ENCODE measurements around the gene MFAP2.

Gene MFAP2

GRCh38 chr1:17023573-17023972 is 43.2 kb upstream of the MFAP2 start:
- TF ChIP-seq, protein P1, sequence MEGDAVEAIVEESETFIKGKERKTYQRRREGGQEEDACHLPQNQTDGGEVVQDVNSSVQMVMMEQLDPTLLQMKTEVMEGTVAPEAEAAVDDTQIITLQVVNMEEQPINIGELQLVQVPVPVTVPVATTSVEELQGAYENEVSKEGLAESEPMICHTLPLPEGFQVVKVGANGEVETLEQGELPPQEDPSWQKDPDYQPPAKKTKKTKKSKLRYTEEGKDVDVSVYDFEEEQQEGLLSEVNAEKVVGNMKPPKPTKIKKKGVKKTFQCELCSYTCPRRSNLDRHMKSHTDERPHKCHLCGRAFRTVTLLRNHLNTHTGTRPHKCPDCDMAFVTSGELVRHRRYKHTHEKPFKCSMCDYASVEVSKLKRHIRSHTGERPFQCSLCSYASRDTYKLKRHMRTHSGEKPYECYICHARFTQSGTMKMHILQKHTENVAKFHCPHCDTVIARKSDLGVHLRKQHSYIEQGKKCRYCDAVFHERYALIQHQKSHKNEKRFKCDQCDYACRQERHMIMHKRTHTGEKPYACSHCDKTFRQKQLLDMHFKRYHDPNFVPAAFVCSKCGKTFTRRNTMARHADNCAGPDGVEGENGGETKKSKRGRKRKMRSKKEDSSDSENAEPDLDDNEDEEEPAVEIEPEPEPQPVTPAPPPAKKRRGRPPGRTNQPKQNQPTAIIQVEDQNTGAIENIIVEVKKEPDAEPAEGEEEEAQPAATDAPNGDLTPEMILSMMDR (IDR thresholded peaks at IDR 0.05; ENCODE audit: low read depth, low read length, missing control alignments) = no peak
- in situ Hi-C loops (cut with HindIII; ENCODE audit: low sequenced_read_pairs) = no loop called here
- DNase-seq (ENCODE audit: low read depth) = no peak
- no peak overlapping the region for H3K4me3 ChIP-seq (ENCODE audit: low read depth, low read length)

GRCh38 chr1:17023102-17023501 is 42.7 kb upstream of the MFAP2 start:
- no peak for DNase-seq (ENCODE audit: low read depth)
- TF ChIP-seq, protein P1 (IDR thresholded peaks at IDR 0.05; ENCODE audit: low read depth, low read length, missing control alignments) = no peak
- H3K4me3 ChIP-seq (ENCODE audit: low read depth, low read length) = no peak overlapping the region
- in situ Hi-C loops (cut with HindIII; ENCODE audit: low sequenced_read_pairs) = no loop called here

DNA sequence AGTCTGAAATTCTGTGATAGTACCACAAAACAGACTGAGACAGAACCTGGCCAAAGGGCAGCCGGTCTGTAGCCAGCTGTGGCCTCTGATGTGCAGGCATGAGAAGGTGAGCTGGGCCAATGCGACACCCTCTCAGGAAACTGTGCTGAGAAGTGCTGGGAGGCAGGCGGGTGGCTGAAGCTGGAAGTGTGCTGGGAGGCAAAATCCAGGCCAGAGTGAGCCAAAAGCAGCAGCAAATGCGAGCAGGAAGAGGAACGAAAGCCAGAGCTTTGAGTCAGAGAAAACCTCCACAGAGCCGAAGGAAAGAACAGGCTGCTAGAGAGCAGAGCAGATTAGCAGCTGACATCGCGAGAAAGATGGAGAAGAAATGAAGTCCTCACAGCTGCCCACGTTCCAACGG is 41.5 kb upstream of the MFAP2 start:
- TF ChIP-seq, protein P1 (IDR thresholded peaks at IDR 0.05; ENCODE audit: low read depth, low read length, missing control alignments) = no peak
- DNase-seq (ENCODE audit: low read depth) = no peak
- H3K4me3 ChIP-seq (ENCODE audit: low read depth, low read length) = no peak overlapping the region
- in situ Hi-C loops (cut with HindIII; ENCODE audit: low sequenced_read_pairs) = no loop called here

GRCh38 chr1:17020502-17020901 is 40.1 kb upstream of the MFAP2 start:
- no peak for DNase-seq (ENCODE audit: low read depth)
- in situ Hi-C loops (cut with HindIII; ENCODE audit: low sequenced_read_pairs) = no loop called here

DNA sequence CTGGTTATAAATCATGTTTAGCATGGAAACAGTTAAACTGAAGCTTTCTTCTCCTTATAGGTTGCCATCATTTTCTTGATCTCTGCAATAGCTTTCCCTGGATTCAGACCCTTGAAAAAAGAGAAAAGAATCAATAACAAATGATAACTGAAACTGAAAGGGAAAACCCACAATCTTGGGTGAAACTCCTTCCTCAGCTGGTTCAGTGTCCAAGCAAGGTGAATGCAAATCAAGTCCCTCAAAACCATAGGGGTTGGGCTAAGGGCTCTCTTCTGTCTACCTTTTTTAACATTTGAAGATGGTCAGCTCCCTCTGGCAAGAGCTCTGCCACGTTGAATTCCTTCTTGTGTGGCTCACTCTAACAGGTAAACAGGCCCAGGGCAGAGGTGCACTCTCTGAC is 38.4 kb upstream of the MFAP2 start:
- in situ Hi-C loops (cut with HindIII; ENCODE audit: low sequenced_read_pairs) = no loop called here
- H3K4me3 ChIP-seq (ENCODE audit: low read depth, low read length) = no peak overlapping the region
- DNase-seq (ENCODE audit: low read depth) = no peak
- TF ChIP-seq, protein P1 (IDR thresholded peaks at IDR 0.05; ENCODE audit: low read depth, low read length, missing control alignments) = no peak

More at GRCh38 chr1:17020502-17020901, 40.1 kb upstream of the MFAP2 start:
- no peak overlapping the region for H3K4me3 ChIP-seq (ENCODE audit: low read depth, low read length)
- TF ChIP-seq, protein P1 (IDR thresholded peaks at IDR 0.05; ENCODE audit: low read depth, low read length, missing control alignments) = no peak

DNA sequence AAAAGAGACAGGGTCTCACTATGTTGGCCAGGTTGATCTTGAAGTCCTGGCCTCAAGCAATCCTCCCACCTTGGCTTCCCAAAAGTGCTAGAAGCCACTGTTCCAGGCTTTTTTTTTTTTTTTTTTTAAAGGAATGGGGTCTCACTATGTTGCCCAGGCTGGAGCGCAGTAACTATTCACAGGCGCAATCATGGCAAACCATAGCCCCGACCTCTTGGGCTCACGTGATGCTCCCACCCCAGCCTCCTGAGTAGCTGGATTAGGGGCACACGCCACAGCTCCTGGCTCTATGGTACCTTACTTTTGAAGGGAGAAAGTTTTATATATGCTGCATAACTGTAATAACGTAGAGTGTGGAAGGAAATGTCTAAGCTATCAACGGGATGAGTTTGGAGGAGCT is 37.0 kb upstream of the MFAP2 start:
- no peak overlapping the region for H3K4me3 ChIP-seq (ENCODE audit: low read depth, low read length)
- no peak for DNase-seq (ENCODE audit: low read depth)

More for the DNA sequence above, 37.0 kb upstream of the MFAP2 start:
- TF ChIP-seq, protein P1 (IDR thresholded peaks at IDR 0.05; ENCODE audit: low read depth, low read length, missing control alignments) = no peak
- in situ Hi-C loops (cut with HindIII; ENCODE audit: low sequenced_read_pairs) = no loop called here
